HEK293T (cell line): ENCODE measurements around the gene RBBP6.

Experiments
- NFRKB ChIP-seq: fragments of 450-650 bp; IDR thresholded peaks from 2 replicates; pipeline ENCODE4 v1.6.1; 2016; ENCODE audit warnings: mild to moderate bottlenecking, moderate library complexity
- ZNF384 ChIP-seq: fragments of 450-650 bp; IDR thresholded peaks from 2 replicates; pipeline ENCODE4 v1.6.1; 2016

DNA sequence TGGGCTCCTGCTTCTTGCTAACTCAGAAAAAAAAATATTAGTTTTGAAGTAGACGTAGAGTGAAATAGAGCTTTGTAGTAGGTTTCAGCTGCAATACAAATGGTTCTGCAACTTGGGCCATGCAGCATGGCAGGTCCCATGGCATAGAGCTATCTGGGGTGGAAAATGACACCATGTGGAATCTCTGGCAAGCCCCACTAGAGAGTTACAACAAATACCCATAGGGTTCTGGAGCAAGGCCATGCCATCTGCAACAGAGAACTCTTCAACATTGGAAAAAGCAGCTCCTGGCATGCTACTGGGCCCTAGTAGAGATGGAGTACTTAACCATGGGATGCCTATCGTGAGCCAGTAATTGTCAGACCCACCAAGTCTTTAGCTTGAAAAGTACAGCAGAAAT lies 25.3 kb upstream of the RBBP6 start:
- TF ChIP-seq ZNF384 (no peak), NFRKB (no peak)
